ENCODE results near the gene CHAD.
"Not testable (repeated sequence)": the region's sequence is repeated elsewhere in the genome, so short reads cannot be mapped to it uniquely, and the experiment has no call there.

Gene CHAD

GRCh38 chr17:50426814-50427787 is 41.6 kb downstream of the CHAD start:
- peak; percentile 75 for DNase-seq (ENCODE audit: low spot score)

- no peak for DNase-seq (ENCODE audit: low spot score)
Observed at GRCh38 chr17:50426472-50426782, 42.3 kb downstream of the CHAD start.

GRCh38 chr17:50425682-50426471 is 42.8 kb downstream of the CHAD start, which contains the start of gene ACSF2:
TSS of gene ACSF2 (plus strand) at chr17:50426218. CDS start at chr17:50426262, 44 bp downstream.
- DNase-seq (ENCODE audit: low spot score) = peak; percentile 82

GRCh38 chr17:50424996-50425681 is 43.5 kb downstream of the CHAD start:
- no peak for DNase-seq (ENCODE audit: low spot score)

GRCh38 chr17:50424246-50424995 is 44.3 kb downstream of the CHAD start:
- no peak for DNase-seq (ENCODE audit: low spot score)

GRCh38 chr17:50423553-50424159 is 45.0 kb downstream of the CHAD start:
- peak; percentile 84 for DNase-seq (ENCODE audit: low spot score)

GRCh38 chr17:50422738-50423137 is 45.9 kb downstream of the CHAD start:
- DNase-seq (ENCODE audit: low spot score) = no peak

- peak; percentile 15 for DNase-seq (ENCODE audit: low spot score)
Observed at GRCh38 chr17:50421308-50422051, 47.2 kb downstream of the CHAD start.

- no peak for DNase-seq (ENCODE audit: low spot score)
Observed at GRCh38 chr17:50420419-50421112, 48.1 kb downstream of the CHAD start.

- DNase-seq (ENCODE audit: low spot score) = not testable (repeated sequence)
Observed at GRCh38 chr17:50419577-50419976, 49.1 kb downstream of the CHAD start.

- no peak for DNase-seq (ENCODE audit: low spot score)
Observed at GRCh38 chr17:50414808-50415207, 53.9 kb downstream of the CHAD start.

Measured in hepatic stellate cell (primary cell).